NCI-H2196 treated with DMSO at 0.1 percent for 48 hours (cell line): ENCODE results near the gene AVP.

Experiments
- DNase-seq: peaks from one replicate; lab custom pipeline; 2025; ENCODE audit not compliant: unreplicated experiment; lab: John Stamatoyannopoulos, UW

The AVP gene

DNA sequence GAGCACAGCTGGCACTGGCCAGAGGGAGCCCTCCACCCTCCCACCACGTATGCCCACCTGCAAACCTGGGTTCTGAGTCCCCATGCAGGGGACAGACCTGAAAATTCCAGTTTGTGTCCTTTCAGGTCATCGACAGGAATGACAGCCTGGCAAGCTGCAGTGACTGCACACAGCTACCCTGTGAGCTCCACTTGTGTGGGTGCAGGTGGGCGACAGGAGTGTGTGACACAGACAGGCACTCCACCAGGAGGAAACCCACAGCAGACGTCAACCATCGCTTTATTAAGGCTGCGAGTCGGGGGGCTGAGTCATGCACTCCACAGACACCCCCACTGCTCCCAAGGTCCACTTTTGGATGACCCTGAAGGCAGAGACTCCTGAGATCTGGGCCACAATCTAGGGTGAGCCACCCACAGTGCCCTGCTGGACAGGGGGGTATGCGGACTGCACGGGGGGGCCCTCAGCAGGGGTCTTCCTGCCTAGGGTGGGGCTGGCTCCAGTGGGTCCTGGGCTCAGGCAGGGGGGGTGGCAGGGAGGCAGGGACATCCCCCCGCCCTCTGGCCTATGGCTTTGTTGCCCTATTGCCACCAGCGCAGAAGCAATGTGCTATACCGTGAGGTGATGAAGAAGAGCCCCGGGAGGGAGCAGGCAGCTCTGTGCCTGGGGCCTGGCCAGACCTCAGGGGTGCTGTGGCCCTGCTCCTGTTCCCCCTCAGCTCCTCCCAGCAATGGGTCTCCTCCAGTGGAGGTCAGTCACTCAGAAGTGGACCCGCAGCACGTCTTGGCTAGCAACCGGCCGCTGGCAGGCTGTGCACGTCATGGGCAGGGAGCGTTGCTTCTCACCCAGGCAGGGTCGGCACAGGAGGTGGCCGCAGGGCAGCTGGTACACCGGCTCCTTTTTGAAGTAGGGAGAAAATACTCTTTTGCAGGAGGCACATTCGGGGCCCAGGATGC lies 25.1 kb upstream of the AVP start:
- no peak for DNase-seq

DNA sequence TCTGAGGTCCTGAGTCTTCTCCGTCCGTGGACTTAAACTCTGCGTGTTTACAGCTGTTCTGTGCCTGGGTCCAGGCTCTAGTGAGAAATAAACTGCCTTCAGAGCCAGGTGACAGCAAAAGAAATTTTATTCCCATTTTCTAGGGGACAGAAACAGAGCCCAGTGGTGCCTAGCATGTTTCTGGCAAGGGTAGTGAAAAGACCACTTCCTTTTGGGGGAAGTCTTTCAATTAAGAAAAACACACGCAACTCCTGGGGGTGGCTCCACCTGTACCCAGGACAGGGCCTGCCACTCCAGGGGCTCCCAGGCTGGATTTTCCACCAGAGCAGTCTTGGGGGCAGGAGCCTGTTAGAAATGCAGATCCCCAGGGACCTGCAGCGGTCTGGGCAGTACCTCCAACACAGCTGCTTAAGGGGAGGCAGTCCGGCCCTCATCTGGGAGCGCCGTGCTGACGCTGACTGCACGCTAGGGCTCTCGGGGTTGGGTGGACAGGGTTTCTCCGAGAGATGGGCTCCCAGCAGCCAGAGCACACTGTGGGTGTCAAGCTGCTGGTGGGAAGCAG lies 23.0 kb upstream of the AVP start:
- DNase-seq: no peak

DNA sequence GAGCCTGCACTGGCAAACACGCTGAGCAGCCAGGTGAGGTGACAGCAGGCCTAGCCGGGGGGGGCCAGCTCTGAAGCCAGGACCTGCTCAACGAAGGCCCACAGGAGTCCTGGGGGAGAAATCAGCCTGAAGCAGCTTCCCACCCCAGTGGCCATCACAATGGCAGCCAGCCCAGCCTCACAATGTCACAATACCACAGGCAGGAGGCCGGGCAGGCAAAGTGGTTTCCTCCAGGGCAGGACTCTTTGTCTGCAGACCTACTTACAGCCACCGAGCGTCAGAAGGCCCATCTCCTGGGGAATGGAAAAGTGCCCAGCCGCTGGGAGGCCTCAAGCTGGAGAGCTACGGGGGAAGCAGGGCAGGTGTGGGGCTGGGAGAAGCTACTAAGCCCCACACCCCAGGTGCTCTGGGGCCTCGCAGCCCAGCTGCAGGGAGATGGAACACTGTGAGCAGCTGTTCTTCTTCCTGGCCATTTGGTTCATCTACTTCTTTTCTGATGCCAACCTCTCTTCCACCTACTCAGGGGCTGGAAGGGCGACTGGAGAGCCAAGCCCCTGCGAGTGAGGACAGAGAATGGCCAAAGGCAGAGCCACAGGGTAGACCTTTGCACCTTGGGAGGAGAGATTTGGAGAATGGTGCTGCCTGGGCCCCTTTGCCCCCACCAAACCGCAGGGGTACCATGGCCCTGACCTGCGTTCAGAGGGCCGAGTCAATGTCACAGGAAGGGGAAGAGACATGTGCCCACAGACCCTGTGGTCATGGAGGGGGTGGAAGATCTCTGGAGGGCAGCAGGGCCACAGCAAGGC lies 22.3 kb upstream of the AVP start:
- DNase-seq: peak; percentile 31

DNA sequence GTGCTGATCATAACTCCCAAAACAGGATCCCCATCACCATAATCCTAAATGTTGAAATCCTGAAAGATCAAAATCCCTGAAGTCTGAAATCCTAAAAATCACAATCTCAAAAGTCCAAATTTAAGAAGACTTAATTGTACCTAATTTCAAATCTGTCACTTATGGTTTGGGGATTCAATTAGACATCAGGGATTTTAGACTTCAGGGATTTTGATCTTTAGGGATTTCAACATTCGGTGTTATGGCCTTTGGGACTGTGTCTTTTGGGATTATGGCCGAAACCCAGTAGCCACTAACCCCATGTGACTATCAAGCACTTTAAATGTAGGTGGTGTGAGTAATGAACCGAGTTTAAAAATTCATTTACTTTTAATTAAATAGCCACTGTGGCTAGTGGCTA lies 21.7 kb upstream of the AVP start:
- DNase-seq: no peak

DNA sequence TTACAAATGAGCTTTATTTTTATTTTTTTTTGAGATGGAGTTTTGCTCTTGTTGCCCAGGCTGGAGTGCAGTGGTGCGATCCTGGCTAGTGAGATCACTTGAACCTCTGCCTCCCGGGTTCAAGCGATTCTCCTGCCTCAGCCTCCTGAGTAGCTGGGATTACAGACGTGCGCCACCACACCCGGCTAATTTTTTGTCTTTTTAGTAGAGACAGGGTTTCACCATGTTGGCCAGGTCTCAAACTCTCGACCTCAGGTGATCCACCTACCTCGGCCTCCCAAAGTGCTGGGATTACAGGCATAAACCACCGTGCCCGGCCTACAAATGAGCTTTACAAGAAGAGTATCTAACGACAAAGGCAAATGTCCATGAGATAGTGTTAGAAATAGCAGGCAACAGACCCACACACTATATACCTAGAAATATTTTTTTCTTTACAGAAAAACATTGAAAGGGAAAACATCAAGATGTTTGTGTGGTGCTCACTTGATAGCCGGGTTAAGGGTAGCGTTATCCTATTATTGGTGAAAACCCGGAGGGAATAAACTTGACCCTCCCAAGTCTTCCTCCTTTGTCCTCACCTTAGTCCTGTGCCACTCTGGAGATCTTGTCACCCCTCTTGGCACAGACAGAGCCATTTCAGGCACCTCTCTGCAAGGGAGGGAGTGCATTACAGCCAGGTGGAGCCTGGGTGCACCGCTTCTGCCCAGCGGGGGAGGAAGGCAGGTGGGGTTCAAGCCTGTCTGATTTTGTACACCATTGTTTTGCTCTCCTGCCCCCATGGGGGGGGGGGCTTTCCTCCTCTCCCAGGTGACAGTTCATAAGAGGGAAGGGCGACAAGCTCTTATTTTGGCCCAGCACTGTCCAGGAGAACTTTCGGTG lies 21.0 kb upstream of the AVP start:
- no peak for DNase-seq

DNA sequence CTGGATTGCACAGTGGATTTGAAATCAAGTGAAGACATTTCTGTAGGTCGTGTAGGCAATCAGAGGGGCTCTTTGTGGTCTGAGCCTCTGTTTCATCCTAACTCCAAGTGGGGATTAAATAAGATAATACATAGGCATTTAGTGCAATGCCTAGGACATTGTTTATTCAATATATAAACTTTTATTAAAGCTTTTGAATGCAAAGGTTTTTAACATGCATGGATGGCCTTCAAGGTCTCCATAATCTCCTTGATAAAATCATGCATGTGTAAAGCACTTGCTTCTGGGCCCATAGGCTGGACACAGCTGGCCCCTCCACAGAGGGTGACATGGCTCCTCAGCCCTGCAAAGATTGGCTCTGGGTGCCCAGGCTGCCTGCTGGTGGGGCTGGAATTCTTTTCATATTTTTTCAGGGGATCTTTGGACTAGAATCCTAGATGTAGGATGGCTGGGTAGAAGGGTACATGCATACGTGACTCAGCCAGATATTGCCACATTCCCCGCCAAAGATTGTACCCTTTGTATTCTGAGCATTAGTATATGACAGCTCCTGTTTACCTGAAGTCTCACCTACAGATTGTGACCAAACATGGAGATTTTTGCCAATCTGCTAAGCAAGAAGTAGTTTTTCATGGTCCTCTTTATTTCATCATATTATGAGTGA lies 19.0 kb upstream of the AVP start:
- DNase-seq: no peak

DNA sequence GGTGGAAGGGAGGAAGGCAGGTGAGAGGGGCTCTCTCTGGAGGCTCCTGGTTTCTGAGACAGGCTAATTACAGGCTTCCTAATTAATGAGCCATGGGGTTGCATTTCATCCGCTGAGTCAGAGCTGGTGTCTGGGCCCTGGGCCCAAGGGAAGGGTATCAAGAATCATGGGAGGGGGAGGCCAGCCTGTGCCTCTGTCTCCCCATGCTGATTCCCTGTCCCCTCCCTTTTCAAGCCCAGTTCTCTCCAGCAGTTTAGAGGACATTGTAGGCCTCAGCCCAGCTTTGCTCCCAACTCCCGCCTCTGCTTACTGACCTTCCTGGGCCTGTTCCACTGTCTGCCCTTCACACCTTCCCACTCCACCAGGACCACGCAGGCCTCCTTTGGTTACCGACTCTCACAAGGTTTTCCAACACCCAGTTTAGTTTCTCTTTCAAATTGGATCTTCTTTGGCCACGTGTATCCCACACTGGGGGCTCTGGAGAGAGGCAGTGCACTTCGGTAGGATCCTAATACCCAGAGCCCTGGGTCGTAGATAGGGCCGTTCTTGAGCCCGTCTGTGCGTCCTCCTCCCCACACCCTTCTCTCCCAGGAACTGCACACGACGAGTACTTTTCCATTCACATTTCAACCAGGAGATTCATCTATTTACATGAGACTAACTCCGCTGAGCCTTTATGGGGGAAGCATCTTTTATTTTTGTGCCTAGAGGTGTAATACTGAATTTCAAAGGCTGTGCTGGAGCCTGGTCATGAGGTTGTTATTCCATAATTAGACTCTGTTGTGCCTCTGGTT lies 18.2 kb upstream of the AVP start:
- DNase-seq: no peak

DNA sequence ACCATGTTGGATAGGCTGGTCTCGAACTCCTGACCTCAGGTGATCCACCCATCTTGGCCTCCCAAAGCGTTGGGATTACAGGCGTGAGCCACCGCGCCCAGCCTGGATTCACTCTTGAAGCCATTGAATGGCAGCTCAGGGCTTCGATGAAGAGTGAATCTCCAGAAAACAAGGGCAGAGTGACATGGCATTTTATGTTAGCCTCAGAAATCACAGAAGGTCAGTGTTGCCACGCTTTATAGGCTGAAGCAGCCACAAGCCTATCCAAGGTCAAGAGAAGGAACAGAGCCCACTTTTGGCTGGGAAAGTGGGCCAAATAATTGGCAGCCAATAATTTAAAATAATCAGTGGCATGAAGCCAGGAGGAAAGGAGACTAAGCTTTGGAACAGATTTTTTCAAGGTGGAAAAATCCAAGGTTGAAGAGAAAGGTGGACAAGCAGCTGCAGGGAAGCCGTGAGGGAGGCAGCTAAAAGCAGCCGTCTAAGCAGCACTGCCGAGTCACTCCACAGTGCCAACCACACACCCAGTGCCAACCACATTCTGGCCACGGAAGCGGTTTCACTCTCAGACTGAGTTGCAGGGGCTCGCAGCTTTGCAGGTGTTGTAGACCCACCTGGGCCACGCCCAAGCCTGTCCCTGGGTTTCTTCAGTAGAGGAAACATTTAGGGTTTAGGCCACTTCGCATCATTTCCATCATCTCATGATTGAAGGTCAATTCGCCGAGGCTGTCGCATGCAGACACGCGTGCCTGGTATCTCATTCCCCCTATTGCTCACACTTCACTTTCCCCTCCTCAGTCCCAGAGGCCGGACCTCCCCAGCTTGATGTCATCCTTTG lies 17.4 kb upstream of the AVP start:
- DNase-seq: no peak

DNA sequence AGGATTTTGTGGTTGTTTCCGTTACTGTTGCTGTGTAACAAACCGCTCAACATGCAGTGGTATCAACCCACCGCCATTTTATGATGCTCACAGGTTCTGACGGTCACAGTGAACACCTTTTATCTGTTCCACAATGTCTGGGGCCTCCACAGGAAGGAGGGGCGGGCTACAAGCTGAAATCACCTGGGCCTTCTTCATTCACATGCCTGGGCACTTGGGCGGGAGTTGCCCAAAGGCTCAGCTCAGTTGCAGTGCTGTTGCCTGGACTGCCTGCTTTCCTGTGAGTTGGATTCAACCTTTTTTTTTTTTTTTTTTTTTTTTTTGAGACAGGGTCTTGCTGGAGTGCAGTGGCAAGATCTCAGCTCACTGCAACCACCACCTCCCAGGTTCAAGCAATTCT lies 16.7 kb upstream of the AVP start:
- DNase-seq: no peak

DNA sequence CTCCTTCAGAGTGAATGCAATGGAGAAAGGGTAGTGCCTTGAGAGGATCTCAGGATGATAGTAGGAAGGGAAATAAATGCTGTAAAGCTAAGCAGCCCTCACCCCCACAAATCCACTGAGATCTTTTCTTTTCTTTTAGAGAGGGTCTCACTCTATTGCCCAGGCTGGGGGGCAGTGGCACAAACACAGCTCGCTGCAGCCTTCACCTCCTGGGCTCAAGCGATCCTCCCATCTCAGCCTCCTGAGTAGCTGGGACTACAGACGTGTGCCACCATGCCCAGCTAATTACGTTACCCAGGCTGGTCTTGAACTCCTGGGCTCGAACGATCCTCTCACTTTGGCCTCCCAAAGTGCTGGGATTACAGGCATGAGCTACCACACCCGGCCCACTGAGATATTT lies 16.0 kb upstream of the AVP start:
- no peak for DNase-seq

DNA sequence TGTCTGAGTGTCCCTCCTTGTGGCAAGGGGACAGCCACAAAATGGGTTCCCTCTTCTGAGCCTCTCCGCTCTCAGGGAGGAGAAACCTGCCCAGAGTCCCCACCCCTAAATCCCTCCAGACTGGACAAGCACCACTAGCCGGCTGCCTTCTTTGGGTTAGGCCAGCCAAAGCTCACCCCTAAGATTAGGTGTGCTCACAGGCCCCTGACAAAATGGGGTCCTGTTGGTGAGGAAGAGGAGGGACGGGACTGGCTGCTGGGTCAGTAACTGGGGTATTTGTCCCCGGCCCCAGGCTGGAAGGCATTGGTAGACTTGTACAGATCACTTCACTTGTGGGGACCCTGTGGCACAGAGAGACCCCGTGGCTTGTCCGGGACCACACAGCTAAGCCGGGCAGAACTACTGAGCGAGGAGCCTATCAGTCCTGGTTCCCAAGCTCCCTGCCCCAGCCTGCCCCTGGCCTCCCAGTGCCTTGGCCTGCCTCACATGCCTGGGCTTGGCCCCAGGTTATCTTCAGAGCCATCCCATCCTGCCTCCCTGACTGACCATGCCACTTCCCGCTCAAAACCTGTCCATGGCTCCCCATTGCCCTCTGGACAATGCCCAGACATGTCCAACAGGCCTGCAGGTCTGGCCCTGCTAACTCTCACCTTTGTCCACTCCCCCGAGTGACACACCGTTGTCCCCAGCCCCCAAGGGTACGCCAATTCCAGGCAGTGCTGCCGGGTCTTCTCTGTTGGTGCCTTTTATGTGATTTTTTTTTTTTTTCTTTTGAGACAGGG lies 10.5 kb upstream of the AVP start:
- DNase-seq: no peak

DNA sequence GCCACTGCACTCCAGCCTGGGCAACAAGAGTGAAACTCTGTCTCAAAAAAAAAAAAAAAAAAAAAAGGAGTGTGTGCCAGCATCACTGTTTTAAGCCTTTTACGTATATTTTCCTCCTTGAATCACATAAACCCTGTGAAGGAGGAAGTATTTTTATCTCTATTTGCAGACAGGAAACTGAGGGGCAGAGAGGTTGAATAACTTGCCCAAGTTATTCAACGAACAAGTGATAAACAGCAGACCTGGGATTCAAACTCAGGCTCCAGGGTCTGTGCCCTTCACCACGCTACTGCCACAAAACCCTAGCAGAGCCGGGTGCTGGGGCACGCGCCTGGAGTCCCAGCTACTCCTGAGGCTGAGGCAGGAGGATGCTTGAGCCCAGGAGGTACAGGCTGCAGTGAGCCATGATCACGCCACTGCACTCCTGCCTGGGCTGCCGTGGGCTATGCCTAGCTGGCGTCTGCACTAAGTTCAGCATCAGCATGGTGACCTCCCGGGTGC lies 9.4 kb upstream of the AVP start:
- DNase-seq: no peak

DNA sequence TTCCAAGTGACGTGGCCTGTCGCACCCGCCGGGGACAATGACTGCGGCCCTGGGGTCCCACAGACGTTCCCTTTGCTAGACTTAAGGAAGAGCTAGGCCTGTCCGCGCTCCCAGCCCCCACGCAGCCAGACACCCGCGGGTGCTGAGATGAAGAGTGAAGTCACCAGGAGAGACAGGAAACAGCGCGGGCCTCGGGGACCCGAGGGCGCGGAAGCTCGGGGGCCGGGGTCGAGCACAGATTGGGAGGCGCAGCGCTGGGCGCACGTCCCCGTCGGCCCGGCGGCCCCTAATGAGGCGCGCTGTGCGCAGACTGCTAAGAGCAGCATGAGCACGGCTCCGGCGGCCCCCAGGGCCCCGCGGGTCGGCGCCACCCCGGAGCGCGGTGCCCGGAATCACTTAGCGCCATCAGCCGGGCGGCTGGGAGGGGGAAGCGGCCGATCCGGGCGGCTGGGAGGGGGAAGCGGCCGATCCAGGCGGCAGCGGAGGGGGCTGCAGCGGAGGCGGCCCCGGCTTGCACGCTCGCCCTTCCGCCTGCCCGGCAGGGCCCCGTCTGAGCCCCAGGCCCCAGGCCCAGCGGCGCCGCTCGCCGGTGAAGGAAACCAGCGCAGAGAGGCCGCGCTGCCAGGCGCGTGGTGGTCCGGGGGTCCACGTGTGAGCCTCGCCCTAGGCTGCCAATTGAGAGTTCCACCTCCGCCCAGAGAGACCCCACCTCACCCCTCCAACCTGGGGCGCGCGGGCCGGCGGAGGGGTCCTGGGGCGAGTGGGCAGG lies 8.3 kb upstream of the AVP start:
- no peak for DNase-seq

DNA sequence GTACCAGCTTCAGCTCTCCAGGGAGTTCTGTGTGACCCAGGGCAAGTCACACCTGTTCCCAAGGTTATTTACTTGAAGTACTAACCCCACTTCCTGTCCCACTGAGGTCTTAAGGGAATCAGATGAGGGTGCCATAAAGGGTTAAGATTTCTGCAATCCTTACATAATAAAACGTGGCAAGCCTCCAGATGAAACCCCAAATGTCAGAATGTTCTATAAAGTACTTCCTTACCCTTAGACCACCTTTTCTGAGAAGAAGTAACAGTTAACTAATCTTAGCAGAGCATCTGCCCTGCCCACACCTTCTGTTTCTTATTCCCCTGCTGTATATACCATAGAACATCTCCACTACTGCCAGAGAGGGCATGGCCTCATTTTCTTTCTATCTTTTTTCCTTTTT lies 6.0 kb upstream of the AVP start:
- no peak for DNase-seq

DNA sequence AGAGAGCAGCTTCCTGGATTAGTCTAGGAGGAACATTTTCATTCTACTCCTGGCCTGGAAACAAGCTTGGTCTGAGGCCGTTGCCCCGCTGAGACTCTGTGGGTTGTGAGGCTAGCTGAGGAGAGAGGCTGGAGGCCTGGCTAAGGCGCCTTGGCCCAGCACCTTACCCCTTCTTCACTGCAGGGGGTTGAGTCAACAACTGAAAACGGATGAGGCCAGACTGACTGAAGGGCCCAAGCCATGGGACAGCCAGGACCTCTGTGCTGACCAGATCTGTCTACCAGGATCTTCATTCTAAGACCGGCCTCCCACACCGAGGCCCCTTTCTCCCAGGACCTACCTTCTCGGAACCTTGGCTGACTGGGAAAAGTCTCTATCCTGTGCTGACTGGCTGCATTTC lies 3.5 kb upstream of the AVP start:
- DNase-seq: no peak

DNA sequence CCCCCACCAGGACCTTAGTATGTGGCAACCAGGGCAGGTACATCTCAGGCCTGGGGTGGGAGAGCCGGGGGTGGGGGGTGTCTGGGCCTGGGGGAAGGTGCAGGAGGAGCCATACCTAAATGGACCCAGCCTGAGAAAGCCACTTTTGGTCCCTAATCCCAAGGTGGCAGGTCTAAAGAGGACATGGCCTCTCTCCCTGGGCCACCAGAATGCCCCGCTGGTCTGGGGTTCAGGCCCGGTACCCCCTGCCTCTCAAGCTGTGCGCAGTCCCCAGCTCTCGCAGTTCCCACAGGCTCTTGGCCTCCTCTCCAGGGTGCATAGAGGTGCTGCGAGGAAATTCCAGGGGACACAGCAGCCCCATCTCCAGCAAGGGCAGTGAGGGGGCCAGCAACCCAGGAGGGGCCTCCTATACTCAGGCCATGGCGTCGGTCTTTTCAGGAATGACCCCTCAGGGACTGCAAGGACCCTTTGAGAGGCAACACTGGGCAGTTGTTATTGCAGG lies 1.1 kb upstream of the AVP start:
- no peak for DNase-seq

DNA sequence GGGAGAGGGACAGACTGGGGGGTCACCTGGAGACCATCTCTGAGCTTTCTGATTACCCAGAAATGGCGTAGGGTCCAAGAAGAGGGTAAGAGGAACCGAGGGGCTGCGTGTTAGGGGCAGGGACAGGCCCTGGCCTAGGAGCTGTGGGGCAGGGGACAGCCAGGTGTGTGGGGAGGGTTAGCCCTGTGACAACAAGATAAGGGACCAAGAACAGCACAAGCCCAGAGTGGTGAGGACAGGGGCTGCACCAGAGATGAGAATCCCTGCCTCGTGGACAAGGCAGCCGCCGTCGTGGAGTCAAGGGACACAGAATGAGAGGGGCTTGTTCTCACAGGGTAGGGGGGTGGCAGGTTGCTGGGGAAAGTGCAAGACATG lies 449 bp upstream of the AVP start:
- DNase-seq: no peak
